ENCODE results near the gene TMEM201.

TMEM201 gene

GRCh38 chr1:9588551-9589143 is at the start of gene TMEM201:
TMEM201 (plus strand) TSS chr1:9588911; CDS start chr1:9588931, 20 bp downstream.
- H3K36me3 ChIP-seq (ENCODE audit: control insufficient read depth, low read depth, low read length): no peaks in the 10 kb centered on the region
- H3K27ac ChIP-seq (ENCODE audit: low read length): no peak within 1 kb of the TSS
- H3K4me1 ChIP-seq (ENCODE audit: control insufficient read depth, low read depth, low read length): peaks cover 26% of the 10 kb centered on the region
- no peaks in the 10 kb centered on the region for H3K9me3 ChIP-seq (ENCODE audit: control insufficient read depth, low read depth, low read length)
- H3K4me3 ChIP-seq (ENCODE audit: low read length): peak within 1 kb of the TSS; percentile 85
- H3K9ac ChIP-seq (ENCODE audit: low read length): peak within 1 kb of the TSS; percentile 70
- no peaks in the 10 kb centered on the region for H3K27me3 ChIP-seq (ENCODE audit: control insufficient read depth, insufficient read depth, low read length)

- no peaks in the 10 kb centered on the region for H3K27me3 ChIP-seq (ENCODE audit: control insufficient read depth, insufficient read depth, low read length)
- no peak within 1 kb of the TSS for H3K27ac ChIP-seq (ENCODE audit: low read length)
- H3K9ac ChIP-seq (ENCODE audit: low read length): peak within 1 kb of the TSS; percentile 59
- peak within 1 kb of the TSS; percentile 81 for H3K4me3 ChIP-seq (ENCODE audit: low read length)
- no peaks in the 10 kb centered on the region for H3K36me3 ChIP-seq (ENCODE audit: control insufficient read depth, low read depth, low read length)
- peaks cover 13% of the 10 kb centered on the region for H3K4me1 ChIP-seq (ENCODE audit: control insufficient read depth, low read depth, low read length)
- H3K9me3 ChIP-seq (ENCODE audit: control insufficient read depth, low read depth, low read length): no peaks in the 10 kb centered on the region
These were observed 49.4 kb upstream of the TMEM201 start, which contains the start of gene SLC25A33 for GRCh38 chr1:9539165-9539828. SLC25A33 (plus strand) TSS chr1:9539465; CDS start chr1:9539692, 227 bp downstream.

- H3K27ac ChIP-seq (ENCODE audit: low read length): no peak overlapping the region
- no peaks in the 10 kb centered on the region for H3K27me3 ChIP-seq (ENCODE audit: control insufficient read depth, insufficient read depth, low read length)
- no peaks in the 10 kb centered on the region for H3K9me3 ChIP-seq (ENCODE audit: control insufficient read depth, low read depth, low read length)
- no peaks in the 10 kb centered on the region for H3K36me3 ChIP-seq (ENCODE audit: control insufficient read depth, low read depth, low read length)
- H3K4me3 ChIP-seq (ENCODE audit: low read length): peak overlapping the region; percentile 81
- H3K4me1 ChIP-seq (ENCODE audit: control insufficient read depth, low read depth, low read length): peaks cover 13% of the 10 kb centered on the region
- peak overlapping the region; percentile 59 for H3K9ac ChIP-seq (ENCODE audit: low read length)
These were observed 48.7 kb upstream of the TMEM201 start for GRCh38 chr1:9539829-9540550.

- Histone ChIP-seq H3K4me1 (ENCODE audit: control insufficient read depth, low read depth, low read length) (peaks cover 13% of the 10 kb centered on the region), H3K27me3 (ENCODE audit: control insufficient read depth, insufficient read depth, low read length) (no peaks in the 10 kb centered on the region), H3K4me3 (ENCODE audit: low read length) (no peak overlapping the region), H3K9me3 (ENCODE audit: control insufficient read depth, low read depth, low read length) (no peaks in the 10 kb centered on the region), H3K36me3 (ENCODE audit: control insufficient read depth, low read depth, low read length) (no peaks in the 10 kb centered on the region), H3K27ac (ENCODE audit: low read length) (no peak overlapping the region), H3K9ac (ENCODE audit: low read length) (no peak overlapping the region)
These were observed 46.3 kb upstream of the TMEM201 start for GRCh38 chr1:9542430-9542829.

- H3K27ac ChIP-seq (ENCODE audit: low read length): no peak overlapping the region
- H3K4me1 ChIP-seq (ENCODE audit: control insufficient read depth, low read depth, low read length): peaks cover 4% of the 10 kb centered on the region
- no peaks in the 10 kb centered on the region for H3K27me3 ChIP-seq (ENCODE audit: control insufficient read depth, insufficient read depth, low read length)
- no peak overlapping the region for H3K9ac ChIP-seq (ENCODE audit: low read length)
- no peaks in the 10 kb centered on the region for H3K9me3 ChIP-seq (ENCODE audit: control insufficient read depth, low read depth, low read length)
- no peak overlapping the region for H3K4me3 ChIP-seq (ENCODE audit: low read length)
- no peaks in the 10 kb centered on the region for H3K36me3 ChIP-seq (ENCODE audit: control insufficient read depth, low read depth, low read length)
These were observed 43.8 kb upstream of the TMEM201 start for GRCh38 chr1:9544926-9545325.

- Histone ChIP-seq H3K4me1 (ENCODE audit: control insufficient read depth, low read depth, low read length) (no peaks in the 10 kb centered on the region), H3K9me3 (ENCODE audit: control insufficient read depth, low read depth, low read length) (no peaks in the 10 kb centered on the region), H3K27me3 (ENCODE audit: control insufficient read depth, insufficient read depth, low read length) (no peaks in the 10 kb centered on the region), H3K36me3 (ENCODE audit: control insufficient read depth, low read depth, low read length) (peaks cover 10% of the 10 kb centered on the region), H3K9ac (ENCODE audit: low read length) (no peak overlapping the region), H3K4me3 (ENCODE audit: low read length) (no peak overlapping the region), H3K27ac (ENCODE audit: low read length) (no peak overlapping the region)
These were observed 38.7 kb upstream of the TMEM201 start for GRCh38 chr1:9549955-9550546.

GRCh38 chr1:9551984-9552383 is 36.7 kb upstream of the TMEM201 start:
- no peaks in the 10 kb centered on the region for H3K27me3 ChIP-seq (ENCODE audit: control insufficient read depth, insufficient read depth, low read length)
- no peaks in the 10 kb centered on the region for H3K9me3 ChIP-seq (ENCODE audit: control insufficient read depth, low read depth, low read length)
- peaks cover 26% of the 10 kb centered on the region for H3K36me3 ChIP-seq (ENCODE audit: control insufficient read depth, low read depth, low read length)
- no peak overlapping the region for H3K27ac ChIP-seq (ENCODE audit: low read length)
- no peak overlapping the region for H3K4me3 ChIP-seq (ENCODE audit: low read length)
- no peak overlapping the region for H3K9ac ChIP-seq (ENCODE audit: low read length)
- H3K4me1 ChIP-seq (ENCODE audit: control insufficient read depth, low read depth, low read length): no peaks in the 10 kb centered on the region

- no peak overlapping the region for H3K4me3 ChIP-seq (ENCODE audit: low read length)
- no peaks in the 10 kb centered on the region for H3K4me1 ChIP-seq (ENCODE audit: control insufficient read depth, low read depth, low read length)
- no peaks in the 10 kb centered on the region for H3K9me3 ChIP-seq (ENCODE audit: control insufficient read depth, low read depth, low read length)
- peaks cover 43% of the 10 kb centered on the region for H3K36me3 ChIP-seq (ENCODE audit: control insufficient read depth, low read depth, low read length)
- H3K27me3 ChIP-seq (ENCODE audit: control insufficient read depth, insufficient read depth, low read length): peaks cover 16% of the 10 kb centered on the region
- H3K9ac ChIP-seq (ENCODE audit: low read length): no peak overlapping the region
- no peak overlapping the region for H3K27ac ChIP-seq (ENCODE audit: low read length)
These were observed 35.0 kb upstream of the TMEM201 start for GRCh38 chr1:9553736-9554144.

- H3K27me3 ChIP-seq (ENCODE audit: control insufficient read depth, insufficient read depth, low read length): peaks cover 19% of the 10 kb centered on the region
- H3K9ac ChIP-seq (ENCODE audit: low read length): no peak overlapping the region
- H3K4me1 ChIP-seq (ENCODE audit: control insufficient read depth, low read depth, low read length): no peaks in the 10 kb centered on the region
- no peak overlapping the region for H3K27ac ChIP-seq (ENCODE audit: low read length)
- no peak overlapping the region for H3K4me3 ChIP-seq (ENCODE audit: low read length)
- H3K9me3 ChIP-seq (ENCODE audit: control insufficient read depth, low read depth, low read length): no peaks in the 10 kb centered on the region
- peaks cover 50% of the 10 kb centered on the region for H3K36me3 ChIP-seq (ENCODE audit: control insufficient read depth, low read depth, low read length)
These were observed 32.8 kb upstream of the TMEM201 start for GRCh38 chr1:9555942-9556341.

- H3K4me1 ChIP-seq (ENCODE audit: control insufficient read depth, low read depth, low read length): no peaks in the 10 kb centered on the region
- H3K9ac ChIP-seq (ENCODE audit: low read length): no peak overlapping the region
- H3K4me3 ChIP-seq (ENCODE audit: low read length): no peak overlapping the region
- H3K9me3 ChIP-seq (ENCODE audit: control insufficient read depth, low read depth, low read length): no peaks in the 10 kb centered on the region
- H3K27me3 ChIP-seq (ENCODE audit: control insufficient read depth, insufficient read depth, low read length): peaks cover 19% of the 10 kb centered on the region
- H3K27ac ChIP-seq (ENCODE audit: low read length): no peak overlapping the region
- H3K36me3 ChIP-seq (ENCODE audit: control insufficient read depth, low read depth, low read length): peaks cover 58% of the 10 kb centered on the region
These were observed 31.1 kb upstream of the TMEM201 start for GRCh38 chr1:9557624-9558023.

GRCh38 chr1:9558271-9558945 is 30.3 kb upstream of the TMEM201 start:
- Histone ChIP-seq H3K36me3 (ENCODE audit: control insufficient read depth, low read depth, low read length) (peaks cover 58% of the 10 kb centered on the region), H3K9ac (ENCODE audit: low read length) (no peak overlapping the region), H3K9me3 (ENCODE audit: control insufficient read depth, low read depth, low read length) (no peaks in the 10 kb centered on the region), H3K27me3 (ENCODE audit: control insufficient read depth, insufficient read depth, low read length) (peaks cover 19% of the 10 kb centered on the region), H3K4me3 (ENCODE audit: low read length) (no peak overlapping the region), H3K27ac (ENCODE audit: low read length) (no peak overlapping the region), H3K4me1 (ENCODE audit: control insufficient read depth, low read depth, low read length) (no peaks in the 10 kb centered on the region)
